ENCODE data around the gene ADARB2.

The ADARB2 gene

DNA sequence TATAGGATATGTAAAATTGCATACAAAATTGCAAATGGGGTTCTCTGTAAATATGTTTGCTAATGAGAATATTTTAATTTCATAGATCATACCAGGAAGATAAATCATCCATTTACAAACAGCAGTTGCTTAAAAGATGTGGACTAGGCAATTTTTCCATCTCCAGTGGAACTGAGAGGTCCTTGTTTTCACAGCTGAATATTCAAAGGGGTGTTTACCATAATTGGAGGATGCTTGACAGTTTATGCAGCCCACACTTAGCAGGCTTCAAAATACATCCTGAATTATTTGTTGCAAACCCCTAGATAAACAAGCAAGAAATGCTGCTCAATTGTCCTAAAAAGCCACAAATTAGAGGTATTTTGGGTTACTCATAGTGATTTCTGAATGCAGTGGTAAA is 69.9 kb downstream of the ADARB2 start:
- no peaks in the 10 kb centered on the region for H3K36me3 ChIP-seq
- H3K27ac ChIP-seq = no peak overlapping the region
- H3K4me2 ChIP-seq = no peak overlapping the region
- H3K4me1 ChIP-seq = peaks cover 17% of the 10 kb centered on the region
- H3K27me3 ChIP-seq = no peaks in the 10 kb centered on the region
- H3K9ac ChIP-seq = no peak overlapping the region
- H4K20me1 ChIP-seq = peaks cover 72% of the 10 kb centered on the region
- no peak overlapping the region for H3K4me3 ChIP-seq
- H3K9me3 ChIP-seq = peaks cover 3% of the 10 kb centered on the region; the same call in 1 of the 2 replicates
- no peak for TF ChIP-seq Cebpa-rat (IDR thresholded peaks at IDR 0.05)

DNA sequence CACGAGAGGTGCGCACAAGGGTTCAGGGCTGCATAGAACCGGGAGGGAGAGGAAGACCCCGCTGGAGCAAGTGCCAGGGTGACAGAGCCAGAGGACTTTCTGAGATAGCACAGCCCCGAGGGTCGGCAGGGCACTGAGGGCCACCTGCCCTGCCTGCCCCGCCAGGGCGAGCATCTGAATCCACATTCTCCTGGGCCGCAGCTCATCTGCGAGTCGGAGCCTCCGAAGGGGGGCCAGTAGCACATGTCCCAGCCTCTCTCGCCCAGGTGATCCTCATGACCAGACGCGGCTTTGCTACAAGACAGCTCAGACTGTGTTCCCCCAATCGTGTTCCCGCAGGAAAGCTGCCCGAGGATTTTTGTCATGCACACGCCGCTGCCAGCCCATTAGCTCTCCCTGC is 71.2 kb downstream of the ADARB2 start:
- H3K27ac ChIP-seq = no peak overlapping the region
- no peak overlapping the region for H3K4me3 ChIP-seq
- peaks cover 30% of the 10 kb centered on the region for H3K4me1 ChIP-seq
- H3K27me3 ChIP-seq = no peaks in the 10 kb centered on the region
- H3K9ac ChIP-seq = no peak overlapping the region
- H3K36me3 ChIP-seq = no peaks in the 10 kb centered on the region
- no peak for TF ChIP-seq Cebpa-rat (IDR thresholded peaks at IDR 0.05)
- H3K4me2 ChIP-seq = no peak overlapping the region
- no peaks in the 10 kb centered on the region for H3K9me3 ChIP-seq
- peaks cover 71% of the 10 kb centered on the region for H4K20me1 ChIP-seq

DNA sequence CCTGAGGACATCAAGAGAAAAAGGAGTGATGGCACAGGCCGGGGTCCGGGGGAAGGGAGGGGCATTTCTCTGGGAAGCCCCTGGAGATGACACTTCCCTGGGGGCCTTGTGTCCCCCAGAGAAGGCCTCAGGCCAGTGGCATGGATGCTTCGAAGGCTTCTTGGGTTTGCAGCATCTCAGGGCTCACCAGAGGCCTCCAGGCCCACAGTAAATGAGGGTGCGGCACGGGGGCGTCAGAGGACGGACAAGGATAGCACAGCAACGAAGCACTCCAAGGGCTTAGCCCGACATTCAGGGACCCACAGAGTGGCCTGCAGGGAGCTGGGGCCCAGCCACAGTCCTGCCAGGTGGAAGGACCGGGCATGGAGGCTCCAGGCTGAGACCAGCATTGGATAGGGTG is 71.6 kb downstream of the ADARB2 start:
- no peak for TF ChIP-seq Cebpa-rat (IDR thresholded peaks at IDR 0.05)
- Histone ChIP-seq H3K4me3 (no peak overlapping the region), H4K20me1 (peaks cover 71% of the 10 kb centered on the region), H3K27me3 (no peaks in the 10 kb centered on the region), H3K4me2 (no peak overlapping the region), H3K36me3 (no peaks in the 10 kb centered on the region), H3K4me1 (peaks cover 35% of the 10 kb centered on the region), H3K9me3 (no peaks in the 10 kb centered on the region), H3K27ac (no peak overlapping the region), H3K9ac (no peak overlapping the region)

DNA sequence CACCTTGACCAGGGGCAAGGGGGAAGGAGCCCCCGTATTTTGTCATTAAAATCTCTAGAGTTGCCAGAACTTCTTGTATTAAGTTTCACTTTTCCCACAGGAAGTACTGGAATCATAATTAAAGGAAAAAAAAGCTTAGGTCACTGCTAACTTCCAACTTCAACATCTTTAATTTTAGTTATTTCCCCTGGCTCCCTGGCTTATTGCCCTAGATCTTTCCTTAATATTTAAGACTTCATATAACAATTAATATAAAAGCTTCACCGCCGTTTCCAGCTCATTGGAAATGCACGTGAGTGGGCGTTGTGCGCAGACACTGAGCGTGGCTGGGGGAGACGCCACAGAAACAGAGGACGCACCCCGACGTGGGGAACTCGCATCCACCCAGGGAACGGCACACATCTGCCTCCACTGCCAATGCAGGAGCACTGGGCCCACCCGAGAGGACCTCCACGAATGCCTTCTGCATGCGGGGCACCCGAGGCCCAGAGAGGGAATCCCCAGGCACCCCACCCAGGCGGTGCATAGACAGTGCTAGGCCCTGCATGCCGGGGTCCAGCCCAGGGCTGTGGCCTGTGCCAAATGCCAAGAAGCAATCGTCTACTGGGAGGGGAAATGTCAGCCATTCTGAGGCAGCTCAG is 72.2 kb downstream of the ADARB2 start:
- Histone ChIP-seq H3K9ac (no peak overlapping the region), H3K27me3 (no peaks in the 10 kb centered on the region), H3K9me3 (no peaks in the 10 kb centered on the region), H3K4me3 (no peak overlapping the region), H4K20me1 (peaks cover 70% of the 10 kb centered on the region; the same call in 1 of the 2 replicates), H3K27ac (no peak overlapping the region), H3K4me1 (peaks cover 40% of the 10 kb centered on the region), H3K36me3 (no peaks in the 10 kb centered on the region), H3K4me2 (no peak overlapping the region)
- TF ChIP-seq Cebpa-rat (IDR thresholded peaks at IDR 0.05) = no peak

- no peak for TF ChIP-seq Cebpa-rat (IDR thresholded peaks at IDR 0.05)
- Histone ChIP-seq H3K27me3 (no peaks in the 10 kb centered on the region), H3K36me3 (no peaks in the 10 kb centered on the region), H3K4me3 (no peak overlapping the region), H3K4me2 (no peak overlapping the region), H3K9ac (no peak overlapping the region), H3K27ac (no peak overlapping the region), H3K4me1 (peaks cover 45% of the 10 kb centered on the region), H4K20me1 (peaks cover 69% of the 10 kb centered on the region; the same call in 1 of the 2 replicates), H3K9me3 (no peaks in the 10 kb centered on the region)
These were observed 72.9 kb downstream of the ADARB2 start for GRCh38 chr10:1664333-1664964.

GRCh38 chr10:1663226-1663625 is 74.1 kb downstream of the ADARB2 start:
- Histone ChIP-seq H3K4me1 (peaks cover 47% of the 10 kb centered on the region), H3K27ac (no peak overlapping the region), H4K20me1 (peaks cover 71% of the 10 kb centered on the region; the same call in 1 of the 2 replicates), H3K9ac (no peak overlapping the region), H3K9me3 (no peaks in the 10 kb centered on the region), H3K36me3 (no peaks in the 10 kb centered on the region), H3K27me3 (no peaks in the 10 kb centered on the region), H3K4me2 (no peak overlapping the region), H3K4me3 (no peak overlapping the region)
- no peak for TF ChIP-seq Cebpa-rat (IDR thresholded peaks at IDR 0.05)

DNA sequence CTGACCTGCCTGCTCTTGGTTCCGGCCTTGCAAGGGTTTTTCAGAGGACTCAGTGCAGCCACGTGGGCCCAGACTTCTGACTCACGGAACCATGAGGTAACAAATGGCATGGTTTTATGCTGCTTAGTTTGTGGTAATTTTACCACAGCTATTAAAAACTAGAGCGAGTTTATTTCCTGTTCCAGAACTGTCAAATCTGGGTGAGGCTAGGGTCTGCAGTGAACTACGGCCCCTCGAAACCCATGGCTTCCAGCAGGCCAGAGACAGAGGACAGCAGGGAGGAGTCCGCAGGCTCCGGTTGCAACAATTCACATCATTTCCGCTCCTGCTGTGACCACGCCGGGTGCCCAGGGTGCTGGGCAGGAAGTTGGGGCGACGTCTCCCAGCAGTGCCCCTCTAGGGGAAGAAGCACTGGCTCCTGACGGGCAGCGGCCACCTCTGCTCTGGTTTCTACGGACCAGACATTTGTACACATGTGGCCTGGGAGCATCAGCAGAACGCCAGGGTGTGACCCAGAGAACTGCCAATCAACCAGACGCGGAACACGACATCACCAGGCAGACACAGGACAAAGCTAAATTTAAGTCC is 74.8 kb downstream of the ADARB2 start:
- TF ChIP-seq Cebpa-rat (IDR thresholded peaks at IDR 0.05) = no peak
- H3K9ac ChIP-seq = peak overlapping the region; percentile 5; the same call in 1 of the 2 replicates
- H4K20me1 ChIP-seq = peaks cover 70% of the 10 kb centered on the region; the same call in 1 of the 2 replicates
- no peaks in the 10 kb centered on the region for H3K27me3 ChIP-seq
- no peaks in the 10 kb centered on the region for H3K9me3 ChIP-seq
- no peaks in the 10 kb centered on the region for H3K36me3 ChIP-seq
- H3K4me1 ChIP-seq = peaks cover 54% of the 10 kb centered on the region
- H3K4me3 ChIP-seq = peak overlapping the region; percentile 22; the same call in 1 of the 2 replicates
- peak overlapping the region; percentile 86 for H3K4me2 ChIP-seq
- H3K27ac ChIP-seq = peak overlapping the region; percentile 25

GRCh38 chr10:1661859-1662437 is 75.4 kb downstream of the ADARB2 start:
- peak overlapping the region; percentile 86 for H3K4me2 ChIP-seq
- peaks cover 70% of the 10 kb centered on the region; the same call in 1 of the 2 replicates for H4K20me1 ChIP-seq
- no peaks in the 10 kb centered on the region for H3K36me3 ChIP-seq
- TF ChIP-seq Cebpa-rat (IDR thresholded peaks at IDR 0.05) = no peak
- no peaks in the 10 kb centered on the region for H3K27me3 ChIP-seq
- H3K9me3 ChIP-seq = no peaks in the 10 kb centered on the region
- peak overlapping the region; percentile 22; the same call in 1 of the 2 replicates for H3K4me3 ChIP-seq
- H3K27ac ChIP-seq = peak overlapping the region; percentile 25
- peak overlapping the region; percentile 5; the same call in 1 of the 2 replicates for H3K9ac ChIP-seq
- H3K4me1 ChIP-seq = peaks cover 60% of the 10 kb centered on the region

DNA sequence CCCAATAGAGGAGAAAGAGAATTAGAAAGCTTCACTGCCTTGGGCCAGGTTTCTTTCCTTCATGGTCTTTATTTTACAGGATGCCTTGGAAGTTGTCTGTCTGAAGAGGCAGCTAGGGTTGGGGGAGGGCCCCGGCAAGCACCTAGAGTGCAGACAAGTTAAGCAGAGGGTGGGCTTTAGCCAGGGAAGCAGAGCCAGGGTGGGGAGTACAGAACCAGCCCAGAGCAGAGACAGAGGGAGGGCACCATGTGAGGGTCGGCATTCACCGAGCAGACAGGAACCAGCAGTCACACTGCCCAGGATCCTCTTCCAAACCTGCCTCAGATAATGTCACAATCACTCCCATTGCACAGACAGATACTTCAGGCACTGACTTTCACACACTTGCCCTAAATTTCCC is 75.9 kb downstream of the ADARB2 start:
- Histone ChIP-seq H3K27ac (no peak overlapping the region), H3K9me3 (no peaks in the 10 kb centered on the region), H3K4me2 (peak overlapping the region; percentile 86), H3K27me3 (no peaks in the 10 kb centered on the region), H3K9ac (no peak overlapping the region), H4K20me1 (peaks cover 67% of the 10 kb centered on the region; the same call in 1 of the 2 replicates), H3K4me3 (no peak overlapping the region), H3K36me3 (no peaks in the 10 kb centered on the region), H3K4me1 (peaks cover 63% of the 10 kb centered on the region)
- no peak for TF ChIP-seq Cebpa-rat (IDR thresholded peaks at IDR 0.05)

DNA sequence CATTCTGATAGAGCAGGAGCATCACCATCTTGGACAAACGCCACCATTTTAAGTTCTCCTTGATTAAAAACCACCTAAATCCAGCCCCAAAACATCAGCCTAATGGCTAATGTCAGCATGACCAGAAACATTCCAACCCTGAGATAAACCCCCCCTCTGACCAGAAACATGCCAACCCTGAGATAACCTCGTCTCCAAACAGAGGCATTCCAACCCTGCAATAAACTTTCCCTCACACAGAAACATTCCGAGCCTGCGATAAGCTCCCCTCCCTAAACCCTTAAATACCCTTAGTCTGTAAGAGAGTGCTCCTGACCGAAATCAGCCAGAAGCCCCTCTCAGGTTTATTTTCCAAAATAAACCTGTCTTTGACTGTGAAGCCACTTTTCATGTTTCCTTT is 76.5 kb downstream of the ADARB2 start:
- H3K9ac ChIP-seq = no peak overlapping the region
- peaks cover 70% of the 10 kb centered on the region; the same call in 1 of the 2 replicates for H4K20me1 ChIP-seq
- H3K27ac ChIP-seq = no peak overlapping the region
- H3K4me2 ChIP-seq = peak overlapping the region; percentile 86
- no peak overlapping the region for H3K4me3 ChIP-seq
- no peaks in the 10 kb centered on the region for H3K36me3 ChIP-seq
- no peaks in the 10 kb centered on the region for H3K27me3 ChIP-seq
- H3K4me1 ChIP-seq = peaks cover 63% of the 10 kb centered on the region
- no peak for TF ChIP-seq Cebpa-rat (IDR thresholded peaks at IDR 0.05)
- H3K9me3 ChIP-seq = no peaks in the 10 kb centered on the region

Data from BLaER1 (cell line).